HepG2 (cell line): ENCODE results near the gene CTNNA3. TPM values are rescaled to one million over a fixed set of nuclear protein-coding genes. Genes with fewer than 3 reads are reported as not detected.

ENCODE experiments used
- ATAC-seq: fragments of 200-7000 bp; cut with Tn5 transposase; 3 replicates; pipeline ENCODE4 v1.9.1; 2020; ENCODE audit warnings: mild to moderate bottlenecking, moderate library complexity
- BruUV-seq: library from RNA; stranded (reverse); fragments of 400-500 nt; replicated peaks from 2 replicates; lab custom pipeline; 2021; lab: Mats Ljungman, UMichigan
- CTCF ChIA-PET: fragments of 300-600 bp; formaldehyde crosslinking; extraction: SDS; loops from one replicate; lab custom pipeline; 2021; ENCODE audit warnings: low total read pairs, inconsistent platforms, low intra/inter-chr PET ratio; lab: Yijun Ruan, JAX
- POLR2A ChIA-PET: fragments of 350-600 bp; sonication (Branson Sonifier 250); formaldehyde crosslinking; loops from one replicate; lab custom pipeline; 2020; ENCODE audit warnings: antibody characterized with exemption, inconsistent platforms; lab: Yijun Ruan, JAX
- DNase-seq: peaks from one replicate; pipeline ENCODE4 v3.0.0-alpha.2; 2015; ENCODE audit warnings: low spot score
- FAIRE-seq: peaks from 3 replicates; lab custom pipeline; 2011; peaks lifted over from hg19 to GRCh38; lab: Jason Lieb, UNC
- H2AFZ ChIP-seq: one replicate; pipeline ENCODE4 v1.6.1; 2011; ENCODE audit warnings: low read length, inconsistent platforms
- H3K27ac ChIP-seq: fragments of 300-600 bp; 3 replicates; pipeline ENCODE4 v1.8.0; 2011; ENCODE audit warnings: mixed run types, mild to moderate bottlenecking, mixed read lengths, low read length, inconsistent platforms; ENCODE audit not compliant: insufficient read depth; ENCODE audit errors: extremely low read length
- H3K27me3 ChIP-seq, 2 experiments: fragments of 200-600 bp in 1 of 2; 2 replicates in 1 of 2; 3 replicates in 1 of 2; pipeline versions ENCODE4 v1.6.0 to v1.8.0; 2011; ENCODE audit warnings: low read length in 2 of 2, mild to moderate bottlenecking in 2 of 2, moderate library complexity in 2 of 2, inconsistent platforms in 1 of 2; ENCODE audit not compliant: insufficient read depth in 2 of 2, control insufficient read depth in 1 of 2
- H3K36me3 ChIP-seq, 2 experiments: fragments of 200-600 bp in 1 of 2; replicated peaks in 1 of 2; 2 replicates in 1 of 2; 3 replicates in 1 of 2; pipeline versions ENCODE4 v1.5.1 to v1.8.0; 2011; ENCODE audit warnings: low read length in 2 of 2, inconsistent platforms in 1 of 2; ENCODE audit not compliant: insufficient read depth in 2 of 2, control insufficient read depth in 1 of 2
- H3K4me1 ChIP-seq: 2 replicates; pipeline ENCODE4 v1.5.1; 2012; ENCODE audit warnings: low read length, inconsistent platforms; ENCODE audit not compliant: insufficient read depth
- H3K4me2 ChIP-seq: 2 replicates; pipeline ENCODE4 v1.6.0; 2011; ENCODE audit warnings: low read depth, low read length, inconsistent platforms
- H3K4me3 ChIP-seq, 3 experiments: fragments of 200-600 bp in 1 of 3; sonication (generic), shearing (Covaris generic) in 1 of 3; replicated peaks in 1 of 3; 2 replicates each; pipeline ENCODE4 v1.5.1; 2011 to 2016; ENCODE audit warnings: low read length in 3 of 3, inconsistent platforms in 2 of 3, low read depth in 2 of 3, mild to moderate bottlenecking in 2 of 3, control low read depth in 1 of 3, mixed read lengths in 1 of 3; ENCODE audit not compliant: insufficient read depth in 1 of 3
- H3K79me2 ChIP-seq: one replicate; pipeline ENCODE4 v1.6.1; 2011; ENCODE audit warnings: low read length, inconsistent platforms; ENCODE audit not compliant: insufficient read depth
- H3K9ac ChIP-seq: 2 replicates; pipeline ENCODE4 v1.6.0; 2011; ENCODE audit warnings: mild to moderate bottlenecking, low read depth, low read length, inconsistent platforms; ENCODE audit not compliant: insufficient read depth
- H3K9me3 ChIP-seq: 2 replicates; pipeline ENCODE4 v1.5.1; 2012; ENCODE audit warnings: mild to moderate bottlenecking, low read length
- H4K20me1 ChIP-seq: 2 replicates; pipeline ENCODE4 v1.6.0; 2011; ENCODE audit warnings: inconsistent platforms, mild to moderate bottlenecking, low read length, moderate library complexity; ENCODE audit not compliant: insufficient read depth
- FOXP1 ChIP-seq, 2 experiments: fragments of 450-650 bp in 1 of 2; IDR thresholded peaks; 2 replicates each; pipeline ENCODE4 v1.6.1; 2017 to 2018; ENCODE audit warnings: antibody characterized with exemption in 1 of 2
- HCFC1 ChIP-seq: fragments of 150-350 bp; IDR thresholded peaks from 2 replicates; pipeline ENCODE4 v1.6.1; 2014; ENCODE audit warnings: low read depth, low read length
- ISL2 ChIP-seq: sonication (generic); formaldehyde crosslinking; IDR thresholded peaks from 2 replicates; pipeline ENCODE4 v1.5.0; 2020; ENCODE audit warnings: missing genetic modification reagents
- ZNF563 ChIP-seq: sonication (generic); formaldehyde crosslinking; IDR thresholded peaks from 2 replicates; pipeline ENCODE4 v1.8.0; 2022; ENCODE audit warnings: mild to moderate bottlenecking, moderate library complexity, missing genetic modification reagents
- ZNF839 ChIP-seq: sonication (generic); formaldehyde crosslinking; IDR thresholded peaks from 2 replicates; pipeline ENCODE4 v1.4.0; 2020; ENCODE audit warnings: missing genetic modification reagents, mild to moderate bottlenecking, borderline replicate concordance
- WGBS: methylation state at CpG from one replicate; pipeline ENCODE4 v1.1.6; 2017; ENCODE audit warnings: low lambda C conversion rate; 5-methylcytosine and 5-hydroxymethylcytosine counted together
- in situ Hi-C: cut with HindIII; loops from 2 replicates; pipeline ENCODE4 v1.10.0; 2017; ENCODE audit warnings: low pct_unique_long_range_greater_than_20kb; ENCODE audit not compliant: extremely low pct_ligation_motif_present
- intact Hi-C: fragments of 100-400 bp; cut with micrococcal nuclease; formaldehyde crosslinking; loops from one replicate; pipeline ENCODE4 v1.10.0; 2022; ENCODE audit not compliant: unreplicated experiment
- polyA plus RNA-seq, 8 experiments: library from polyadenylated mRNA; depleted of rRNA in 3 of 8; stranded (reverse) in 7 of 8; unstranded in 1 of 8; fragments of >200 nt; fragmentation: Illumina TruSeq in 4 of 8; extraction: Trizol in 4 of 8; gene quantifications; 2 replicates each; pipeline versions ENCODE4 v1.2.1 to v1.2.3, GENCODE V29; 2011 to 2016; ENCODE audit warnings: low read depth in 4 of 8, missing spikeins in 1 of 8, mixed read lengths in 1 of 8; ENCODE audit not compliant: insufficient read depth in 1 of 8
- total RNA-seq, 5 experiments: library from RNA; depleted of rRNA; stranded (reverse); fragments of >200 nt; fragmentation: Illumina TruSeq; extraction: Trizol; gene quantifications; 2 replicates each; pipeline ENCODE4 v1.2.3, GENCODE V29; 2016; ENCODE audit warnings: low read depth in 1 of 5
- TF ChIP-seq, protein P1 (sequence below): sonication (generic); formaldehyde crosslinking; IDR thresholded peaks from 2 replicates; pipeline ENCODE4 v1.5.1; 2020; ENCODE audit warnings: missing genetic modification reagents, mild to moderate bottlenecking, borderline replicate concordance
- TF ChIP-seq, protein P2 (sequence below), 2 experiments: fragments of 450-650 bp in 1 of 2; sonication (generic) in 1 of 2; formaldehyde crosslinking in 1 of 2; IDR thresholded peaks; 2 replicates each; pipeline versions ENCODE4 v1.6.1 to v1.8.0; 2016 to 2022; ENCODE audit warnings: antibody characterized with exemption in 1 of 2, mild to moderate bottlenecking in 1 of 2, missing genetic modification reagents in 1 of 2

CTNNA3 gene
- total and polyA plus RNA-seq, 2 of the 13 experiments (the other 11 are each of a cell fraction or from before 2014, with no cell fraction given), result not detected

GRCh38 chr10:67606572-67606971, 89.4 kb downstream of the CTNNA3 start:
- no peak for ATAC-seq
- ChIA-PET POLR2A (no interaction called here), CTCF (no interaction called here)
- no TSS peak for BruUV-seq
- H3K4me3 ChIP-seq, result no peak overlapping the region
- H3K9me3 ChIP-seq, result no peaks in the 10 kb centered on the region
- no peak overlapping the region for H3K9ac ChIP-seq
- WGBS, result 67% methylated on average over 3 of the region's 3 CpGs
- no peak overlapping the region for H3K27ac ChIP-seq
- FAIRE-seq, result no peak
- H2AFZ ChIP-seq, result no peak overlapping the region
- no peaks in the 10 kb centered on the region for H3K4me1 ChIP-seq
- DNase-seq, result no peak
- TF ChIP-seq HCFC1 (no peak), ISL2 (CRISPR knock-in tag) (no peak), FOXP1 (IDR thresholded peaks at IDR 0.05) (no peak), FOXP1 (CRISPR knock-in tag; IDR thresholded peaks at IDR 0.05) (no peak), ZNF563 (CRISPR knock-in tag) (no peak), ZNF839 (CRISPR knock-in tag) (no peak)
- TF ChIP-seq, protein P1, sequence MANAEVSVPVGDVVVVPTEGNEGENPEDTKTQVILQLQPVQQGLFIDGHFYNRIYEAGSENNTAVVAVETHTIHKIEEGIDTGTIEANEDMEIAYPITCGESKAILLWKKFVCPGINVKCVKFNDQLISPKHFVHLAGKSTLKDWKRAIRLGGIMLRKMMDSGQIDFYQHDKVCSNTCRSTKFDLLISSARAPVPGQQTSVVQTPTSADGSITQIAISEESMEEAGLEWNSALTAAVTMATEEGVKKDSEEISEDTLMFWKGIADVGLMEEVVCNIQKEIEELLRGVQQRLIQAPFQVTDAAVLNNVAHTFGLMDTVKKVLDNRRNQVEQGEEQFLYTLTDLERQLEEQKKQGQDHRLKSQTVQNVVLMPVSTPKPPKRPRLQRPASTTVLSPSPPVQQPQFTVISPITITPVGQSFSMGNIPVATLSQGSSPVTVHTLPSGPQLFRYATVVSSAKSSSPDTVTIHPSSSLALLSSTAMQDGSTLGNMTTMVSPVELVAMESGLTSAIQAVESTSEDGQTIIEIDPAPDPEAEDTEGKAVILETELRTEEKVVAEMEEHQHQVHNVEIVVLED (CRISPR knock-in tag), result no peak
- TF ChIP-seq, protein P2, sequence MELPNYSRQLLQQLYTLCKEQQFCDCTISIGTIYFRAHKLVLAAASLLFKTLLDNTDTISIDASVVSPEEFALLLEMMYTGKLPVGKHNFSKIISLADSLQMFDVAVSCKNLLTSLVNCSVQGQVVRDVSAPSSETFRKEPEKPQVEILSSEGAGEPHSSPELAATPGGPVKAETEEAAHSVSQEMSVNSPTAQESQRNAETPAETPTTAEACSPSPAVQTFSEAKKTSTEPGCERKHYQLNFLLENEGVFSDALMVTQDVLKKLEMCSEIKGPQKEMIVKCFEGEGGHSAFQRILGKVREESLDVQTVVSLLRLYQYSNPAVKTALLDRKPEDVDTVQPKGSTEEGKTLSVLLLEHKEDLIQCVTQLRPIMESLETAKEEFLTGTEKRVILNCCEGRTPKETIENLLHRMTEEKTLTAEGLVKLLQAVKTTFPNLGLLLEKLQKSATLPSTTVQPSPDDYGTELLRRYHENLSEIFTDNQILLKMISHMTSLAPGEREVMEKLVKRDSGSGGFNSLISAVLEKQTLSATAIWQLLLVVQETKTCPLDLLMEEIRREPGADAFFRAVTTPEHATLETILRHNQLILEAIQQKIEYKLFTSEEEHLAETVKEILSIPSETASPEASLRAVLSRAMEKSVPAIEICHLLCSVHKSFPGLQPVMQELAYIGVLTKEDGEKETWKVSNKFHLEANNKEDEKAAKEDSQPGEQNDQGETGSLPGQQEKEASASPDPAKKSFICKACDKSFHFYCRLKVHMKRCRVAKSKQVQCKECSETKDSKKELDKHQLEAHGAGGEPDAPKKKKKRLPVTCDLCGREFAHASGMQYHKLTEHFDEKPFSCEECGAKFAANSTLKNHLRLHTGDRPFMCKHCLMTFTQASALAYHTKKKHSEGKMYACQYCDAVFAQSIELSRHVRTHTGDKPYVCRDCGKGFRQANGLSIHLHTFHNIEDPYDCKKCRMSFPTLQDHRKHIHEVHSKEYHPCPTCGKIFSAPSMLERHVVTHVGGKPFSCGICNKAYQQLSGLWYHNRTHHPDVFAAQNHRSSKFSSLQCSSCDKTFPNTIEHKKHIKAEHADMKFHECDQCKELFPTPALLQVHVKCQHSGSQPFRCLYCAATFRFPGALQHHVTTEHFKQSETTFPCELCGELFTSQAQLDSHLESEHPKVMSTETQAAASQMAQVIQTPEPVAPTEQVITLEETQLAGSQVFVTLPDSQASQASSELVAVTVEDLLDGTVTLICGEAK (IDR thresholded peaks at IDR 0.05), result no peak
- TF ChIP-seq, protein P2 (CRISPR knock-in tag; IDR thresholded peaks at IDR 0.05), result no peak
- no peak overlapping the region for H3K4me2 ChIP-seq
- H4K20me1 ChIP-seq, result no peaks in the 10 kb centered on the region
- intact Hi-C loops (no loop called here), in situ Hi-C loops (no loop called here)
- H3K36me3 ChIP-seq, result no peaks in the 10 kb centered on the region
- no peaks in the 10 kb centered on the region for H3K79me2 ChIP-seq
- H3K27me3 ChIP-seq, result no peaks in the 10 kb centered on the region
